ENCODE data around the gene MT1B.

MT1B gene

DNA sequence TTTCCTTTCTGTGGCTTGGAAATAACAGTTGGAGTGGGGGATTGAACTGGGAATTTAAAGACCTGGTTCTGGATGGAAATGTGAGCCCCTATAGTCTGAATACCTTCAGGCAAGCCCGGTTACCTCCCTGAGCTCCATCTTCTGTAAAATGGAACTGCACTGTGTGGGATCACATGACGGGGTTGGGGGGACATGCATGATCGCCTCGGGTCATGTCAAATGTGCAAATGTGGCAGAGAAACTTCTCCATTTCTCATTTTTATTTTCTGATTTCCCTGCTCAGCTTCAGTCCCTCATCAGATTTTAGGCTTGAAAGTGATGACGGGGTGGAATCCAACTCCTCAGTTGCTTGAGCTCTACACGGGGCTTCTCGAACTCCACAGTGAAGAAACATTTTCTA is 1.5 kb downstream of the MT1B start:
- no peak for ATAC-seq (ENCODE audit: low read depth)
- Histone ChIP-seq H3K4me3 (ENCODE audit: severe bottlenecking) (no peak overlapping the region), H3K36me3 (ENCODE audit: low read depth) (no peaks in the 10 kb centered on the region), H3K9me3 (ENCODE audit: severe bottlenecking) (no peaks in the 10 kb centered on the region), H3K27me3 (ENCODE audit: insufficient read depth, poor library complexity, severe bottlenecking) (no peaks in the 10 kb centered on the region), H3K4me1 (ENCODE audit: insufficient read depth, poor library complexity, severe bottlenecking) (peaks cover 18% of the 10 kb centered on the region), H3K27ac (ENCODE audit: poor library complexity, severe bottlenecking) (no peak overlapping the region)
- DNase-seq (ENCODE audit: low spot score), result no peak
- no peak for TF ChIP-seq CTCF (IDR thresholded peaks at IDR 0.05; ENCODE audit: poor library complexity, severe bottlenecking)

- Histone ChIP-seq H3K27ac (ENCODE audit: poor library complexity, severe bottlenecking) (peak within 1 kb of the TSS; percentile 3), H3K27me3 (ENCODE audit: insufficient read depth, poor library complexity, severe bottlenecking) (no peaks in the 10 kb centered on the region), H3K4me1 (ENCODE audit: insufficient read depth, poor library complexity, severe bottlenecking) (peaks cover 3% of the 10 kb centered on the region), H3K4me3 (ENCODE audit: severe bottlenecking) (peak within 1 kb of the TSS; percentile 42), H3K9me3 (ENCODE audit: severe bottlenecking) (no peaks in the 10 kb centered on the region), H3K36me3 (ENCODE audit: low read depth) (no peaks in the 10 kb centered on the region)
- DNase-seq (ENCODE audit: low spot score) (peak; percentile 93), ATAC-seq (ENCODE audit: low read depth) (peak; percentile 94)
- TF ChIP-seq CTCF (IDR thresholded peaks at IDR 0.05; ENCODE audit: poor library complexity, severe bottlenecking), result no peak
Measured at GRCh38 chr16:56657555-56658326, 6.1 kb downstream of the MT1B start, which contains the start of gene MT1F. MT1F (plus strand) TSS chr16:56657959; CDS start chr16:56658059, 100 bp downstream.

- H3K27me3 ChIP-seq (ENCODE audit: insufficient read depth, poor library complexity, severe bottlenecking), result no peaks in the 10 kb centered on the region
- ATAC-seq (ENCODE audit: low read depth) (no peak), DNase-seq (ENCODE audit: low spot score) (no peak)
- H3K36me3 ChIP-seq (ENCODE audit: low read depth), result no peaks in the 10 kb centered on the region
- H3K27ac ChIP-seq (ENCODE audit: poor library complexity, severe bottlenecking), result no peak overlapping the region
- TF ChIP-seq CTCF (IDR thresholded peaks at IDR 0.05; ENCODE audit: poor library complexity, severe bottlenecking), result no peak
- no peaks in the 10 kb centered on the region for H3K9me3 ChIP-seq (ENCODE audit: severe bottlenecking)
- peaks cover 3% of the 10 kb centered on the region for H3K4me1 ChIP-seq (ENCODE audit: insufficient read depth, poor library complexity, severe bottlenecking)
- peak overlapping the region; percentile 42 for H3K4me3 ChIP-seq (ENCODE audit: severe bottlenecking)
Measured at GRCh38 chr16:56658327-56658875, 6.7 kb downstream of the MT1B start.

- DNase-seq (ENCODE audit: low spot score), result no peak
- H3K9me3 ChIP-seq (ENCODE audit: severe bottlenecking), result no peaks in the 10 kb centered on the region
- no peaks in the 10 kb centered on the region for H3K4me1 ChIP-seq (ENCODE audit: insufficient read depth, poor library complexity, severe bottlenecking)
- no peak overlapping the region for H3K4me3 ChIP-seq (ENCODE audit: severe bottlenecking)
- H3K36me3 ChIP-seq (ENCODE audit: low read depth), result no peaks in the 10 kb centered on the region
- no peak for ATAC-seq (ENCODE audit: low read depth)
- H3K27ac ChIP-seq (ENCODE audit: poor library complexity, severe bottlenecking), result no peak overlapping the region
- no peak for TF ChIP-seq CTCF (IDR thresholded peaks at IDR 0.05; ENCODE audit: poor library complexity, severe bottlenecking)
- H3K27me3 ChIP-seq (ENCODE audit: insufficient read depth, poor library complexity, severe bottlenecking), result no peaks in the 10 kb centered on the region
Measured at GRCh38 chr16:56662357-56663354, 11.0 kb downstream of the MT1B start.
